HCT116 (cell line): ENCODE results near the gene ANXA10. TPM values are rescaled to one million over a fixed set of nuclear protein-coding genes. Genes with fewer than 3 reads are reported as not detected.

Experiments
- ATAC-seq: fragments of 200-7000 bp; cut with Tn5 transposase; 2 replicates; pipeline ENCODE4 v1.9.1; 2020; ENCODE audit warnings: mild to moderate bottlenecking, moderate library complexity
- BruUV-seq: library from RNA; stranded (reverse); fragments of 400-500 nt; replicated peaks from 2 replicates; lab custom pipeline; 2021; lab: Mats Ljungman, UMichigan
- CTCF ChIA-PET: fragments of 300-600 bp; sonication (Branson Sonifier 250); formaldehyde crosslinking; loops from one replicate; lab custom pipeline; 2021; ENCODE audit warnings: antibody characterized with exemption; lab: Charles Lee
- POLR2A ChIA-PET: fragments of 300-600, 350-600 bp; sonication (Branson Sonifier 250); formaldehyde crosslinking; loops from one replicate; lab custom pipeline; 2021; ENCODE audit warnings: antibody characterized with exemption; lab: Charles Lee
- RAD21 ChIA-PET, 2 experiments: fragments of 300-600 bp; sonication (Branson Sonifier 250); formaldehyde crosslinking; loops; one replicate each; lab custom pipeline; 2023; ENCODE audit warnings: low total read pairs in 2 of 2; ENCODE audit not compliant: uncharacterized antibody in 2 of 2, unreplicated experiment in 2 of 2, low non-redundant PET in 1 of 2; lab: Charles Lee
- DNase-seq: peaks from one replicate; pipeline ENCODE4 v3.0.0-alpha.2; 2010; ENCODE audit warnings: low read depth, low spot score
- H2AFZ ChIP-seq: fragments of 200-600 bp; shearing (Covaris generic), sonication (generic); 2 replicates; pipeline ENCODE4 v1.6.1; 2017; ENCODE audit warnings: low read depth, mixed run types, mixed read lengths, antibody characterized with exemption, low read length; ENCODE audit not compliant: poor library complexity, severe bottlenecking
- H3K27ac ChIP-seq: 2 replicates; pipeline ENCODE4 v1.5.1; 2012; ENCODE audit warnings: low read depth, low read length
- H3K27me3 ChIP-seq: fragments of 200-600 bp; sonication (generic); 2 replicates; pipeline ENCODE4 v1.6.1; 2016; ENCODE audit warnings: mixed run types, low read length, mixed read lengths; ENCODE audit not compliant: insufficient read depth
- H3K36me3 ChIP-seq, 2 experiments: fragments of 200-500 bp in 1 of 2; fragments of 200-600 bp in 1 of 2; sonication (Bioruptor generic) in 1 of 2; sonication (generic) in 1 of 2; 2 replicates each; pipeline versions ENCODE4 v1.5.1 to v1.6.1; 2014 to 2016; ENCODE audit warnings: low read length in 2 of 2, inconsistent platforms in 1 of 2, mixed read lengths in 1 of 2, mixed run types in 1 of 2; ENCODE audit not compliant: insufficient read depth in 2 of 2, control insufficient read depth in 1 of 2
- H3K4me1 ChIP-seq, 2 experiments: fragments of 200-600 bp in 1 of 2; sonication (generic) in 1 of 2; 2 replicates each; pipeline versions ENCODE4 v1.5.1 to v1.6.1; 2012 to 2017; ENCODE audit warnings: low read length in 2 of 2, inconsistent platforms in 1 of 2, mild to moderate bottlenecking in 1 of 2, mixed read lengths in 1 of 2, mixed run types in 1 of 2, moderate library complexity in 1 of 2; ENCODE audit not compliant: insufficient read depth in 2 of 2, control insufficient read depth in 1 of 2
- H3K4me2 ChIP-seq: fragments of 200-600 bp; sonication (generic); 2 replicates; pipeline ENCODE4 v1.6.1; 2017; ENCODE audit warnings: mixed run types, low read length, mixed read lengths
- H3K4me3 ChIP-seq, 2 experiments: fragments of 200-600 bp in 1 of 2; sonication (generic) in 1 of 2; replicated peaks in 1 of 2; 2 replicates each; pipeline ENCODE4 v1.5.1; 2011 to 2016; ENCODE audit warnings: low read length in 2 of 2, control low read depth in 1 of 2, low read depth in 1 of 2, mild to moderate bottlenecking in 1 of 2, mixed read lengths in 1 of 2, mixed run types in 1 of 2
- H3K79me2 ChIP-seq: fragments of 200-600 bp; sonication (generic); 2 replicates; pipeline ENCODE4 v1.6.1; 2017; ENCODE audit warnings: mild to moderate bottlenecking, mixed run types, low read length, moderate library complexity, mixed read lengths; ENCODE audit not compliant: insufficient read depth
- H3K9ac ChIP-seq: fragments of 200-600 bp; sonication (generic); 2 replicates; pipeline ENCODE4 v1.6.1; 2016; ENCODE audit warnings: low read length, mixed read lengths
- H3K9me2 ChIP-seq: fragments of 200-600 bp; sonication (generic), shearing (Covaris generic); 2 replicates; pipeline ENCODE4 v1.6.1; 2017; ENCODE audit warnings: mixed run types, mild to moderate bottlenecking, moderate library complexity; ENCODE audit not compliant: insufficient read depth
- H3K9me3 ChIP-seq, 2 experiments: fragments of 200-500 bp in 1 of 2; fragments of 200-600 bp in 1 of 2; sonication (Bioruptor generic) in 1 of 2; sonication (generic) in 1 of 2; 2 replicates each; pipeline ENCODE4 v1.6.1; 2014 to 2017; ENCODE audit warnings: low read length in 2 of 2, mixed read lengths in 2 of 2, inconsistent platforms in 1 of 2, low read depth in 1 of 2, mild to moderate bottlenecking in 1 of 2, mixed run types in 1 of 2, moderate library complexity in 1 of 2; ENCODE audit not compliant: control insufficient read depth in 1 of 2, insufficient read depth in 1 of 2
- H4K20me1 ChIP-seq: fragments of 200-600 bp; sonication (generic), shearing (Covaris generic); 2 replicates; pipeline ENCODE4 v1.6.1; 2017; ENCODE audit warnings: mixed run types, mild to moderate bottlenecking, moderate library complexity; ENCODE audit not compliant: insufficient read depth
- POLR2A ChIP-seq: IDR thresholded peaks from 2 replicates; pipeline ENCODE4 v1.7.0; 2011; ENCODE audit warnings: borderline replicate concordance; ENCODE audit not compliant: insufficient read depth, insufficient read length; ENCODE audit errors: extremely low read depth
- POLR2AphosphoS5 ChIP-seq: IDR thresholded peaks from 2 replicates; pipeline ENCODE4 v1.6.1; 2011; ENCODE audit warnings: mild to moderate bottlenecking, low read depth, low read length, moderate library complexity
- SP1 ChIP-seq: IDR thresholded peaks from 2 replicates; pipeline ENCODE4 v1.6.1; 2012; ENCODE audit warnings: low read depth
- intact Hi-C: fragments of 100-400 bp; cut with micrococcal nuclease; formaldehyde crosslinking; loops from 2 replicates; pipeline ENCODE4 v1.10.0; 2022
- total RNA-seq: library from RNA; stranded (reverse); gene quantifications from one replicate; pipeline ENCODE4 v1.2.1, GENCODE V29; 2021; ENCODE audit not compliant: unreplicated experiment
- TF ChIP-seq, protein P1 (sequence below): IDR thresholded peaks from 2 replicates; pipeline ENCODE4 v1.6.1; 2012

Gene ANXA10
- total RNA-seq, 1 experiment from 2014 or later: 15.1 TPM

DNA sequence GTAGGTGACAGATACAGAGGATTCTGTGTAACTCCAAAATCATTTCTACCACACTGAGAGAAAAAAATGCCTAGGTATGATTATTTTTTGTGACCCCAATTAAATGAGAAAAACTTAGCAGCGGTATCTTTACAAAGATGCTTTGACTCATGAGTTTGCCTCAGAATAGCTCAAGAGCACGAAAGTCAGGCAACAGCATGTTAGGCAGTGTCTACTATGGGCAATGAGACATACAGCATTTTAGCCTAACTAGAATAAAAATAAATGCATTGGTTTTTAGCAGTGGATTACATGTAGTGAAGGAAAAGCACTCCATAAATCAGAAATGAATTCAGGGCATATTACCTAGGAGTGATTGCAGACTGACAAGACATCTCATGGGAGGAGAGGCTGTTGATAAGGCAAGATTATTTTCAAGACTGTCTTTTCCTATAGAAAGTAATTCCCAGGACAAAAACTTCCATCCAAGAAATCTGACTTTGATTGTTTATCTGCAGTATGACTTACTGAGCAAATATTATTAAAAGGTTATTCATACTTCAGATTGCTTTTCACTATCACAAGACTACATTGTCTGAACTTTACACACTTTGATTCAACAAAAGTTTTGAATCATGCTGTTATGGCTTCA lies 3.6 kb downstream of the ANXA10 start:
- Histone ChIP-seq H2AFZ (no peak overlapping the region), H3K9ac (peak overlapping the region; percentile 32; the same call in 1 of the 2 replicates), H3K9me2 (no peaks in the 10 kb centered on the region; the same call in 1 of the 2 replicates), H3K27me3 (no peaks in the 10 kb centered on the region), H4K20me1 (no peaks in the 10 kb centered on the region), H3K27ac (peak overlapping the region; percentile 97), H3K9me3 (no peaks in the 10 kb centered on the region), H3K36me3 (peaks cover 0 to 6% of the 10 kb centered on the region in 2 experiments; a peak in 1 of 4 replicates), H3K4me3 (no peak overlapping the region), H3K4me2 (peak overlapping the region; percentile 34), H3K4me1 (peaks cover 46 to 58% of the 10 kb centered on the region in 2 experiments), H3K79me2 (no peaks in the 10 kb centered on the region)
- ChIA-PET CTCF (no interaction called here), POLR2A (interaction anchor here (1.0 kb wide), 2 partner anchors 16 to 22 kb away, joined by 3 read pairs; no protein-coding TSS in a partner anchor), RAD21 (no interaction called here)
- ATAC-seq (no peak), DNase-seq (no peak)
- intact Hi-C loops: no loop called here
- no TSS peak for BruUV-seq
- peak; percentile 17; the same call in 1 of the 2 replicates for TF ChIP-seq SP1
- no peak for TF ChIP-seq POLR2A

DNA sequence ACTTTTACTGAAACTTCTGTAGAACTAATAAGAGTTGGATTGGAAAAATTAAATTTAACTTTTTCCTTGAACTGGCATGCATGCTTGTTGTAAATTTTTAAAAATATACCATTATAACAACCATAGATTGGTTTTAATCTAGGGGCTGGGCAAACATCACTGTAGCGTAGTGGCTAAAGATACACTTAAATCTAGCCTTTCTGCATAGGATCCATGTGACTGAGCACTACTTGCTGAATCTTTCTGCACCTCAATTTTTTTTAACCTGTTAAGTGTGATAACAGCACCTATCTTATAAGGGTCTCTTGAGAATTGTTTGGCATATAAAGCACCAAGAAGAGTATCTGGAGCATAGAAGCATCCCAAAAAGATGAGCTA lies 4.1 kb downstream of the ANXA10 start:
- H3K36me3 ChIP-seq: peaks cover 0 to 11% of the 10 kb centered on the region in 2 experiments; a peak in 1 of 4 replicates
- H4K20me1 ChIP-seq: no peaks in the 10 kb centered on the region
- H3K79me2 ChIP-seq: no peaks in the 10 kb centered on the region
- H3K9ac ChIP-seq: peak overlapping the region; percentile 32; the same call in 1 of the 2 replicates
- no peaks in the 10 kb centered on the region for H3K27me3 ChIP-seq
- peak; percentile 29; the same call in 1 of the 2 replicates for TF ChIP-seq POLR2AphosphoS5
- TF ChIP-seq, protein P1, sequence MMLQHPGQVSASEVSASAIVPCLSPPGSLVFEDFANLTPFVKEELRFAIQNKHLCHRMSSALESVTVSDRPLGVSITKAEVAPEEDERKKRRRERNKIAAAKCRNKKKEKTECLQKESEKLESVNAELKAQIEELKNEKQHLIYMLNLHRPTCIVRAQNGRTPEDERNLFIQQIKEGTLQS: no peak
- no peak overlapping the region for H2AFZ ChIP-seq
- CTCF ChIA-PET: no interaction called here
- ATAC-seq (no peak), DNase-seq (no peak)
- BruUV-seq: no TSS peak
- no peaks in the 10 kb centered on the region; the same call in 1 of the 2 replicates for H3K9me2 ChIP-seq
- H3K4me1 ChIP-seq: peaks cover 46 to 62% of the 10 kb centered on the region in 2 experiments
- H3K4me2 ChIP-seq: peak overlapping the region; percentile 34
- POLR2A ChIA-PET: interaction anchor here (1.0 kb wide), 2 partner anchors 17 to 22 kb away, joined by 3 read pairs; no protein-coding TSS in a partner anchor
- no peak overlapping the region for H3K4me3 ChIP-seq
- intact Hi-C loops: no loop called here
- no peaks in the 10 kb centered on the region for H3K9me3 ChIP-seq
- H3K27ac ChIP-seq: peak overlapping the region; percentile 97
- RAD21 ChIA-PET: no interaction called here
